Measurements from ENCODE around the gene TBC1D10A.

Gene TBC1D10A

DNA sequence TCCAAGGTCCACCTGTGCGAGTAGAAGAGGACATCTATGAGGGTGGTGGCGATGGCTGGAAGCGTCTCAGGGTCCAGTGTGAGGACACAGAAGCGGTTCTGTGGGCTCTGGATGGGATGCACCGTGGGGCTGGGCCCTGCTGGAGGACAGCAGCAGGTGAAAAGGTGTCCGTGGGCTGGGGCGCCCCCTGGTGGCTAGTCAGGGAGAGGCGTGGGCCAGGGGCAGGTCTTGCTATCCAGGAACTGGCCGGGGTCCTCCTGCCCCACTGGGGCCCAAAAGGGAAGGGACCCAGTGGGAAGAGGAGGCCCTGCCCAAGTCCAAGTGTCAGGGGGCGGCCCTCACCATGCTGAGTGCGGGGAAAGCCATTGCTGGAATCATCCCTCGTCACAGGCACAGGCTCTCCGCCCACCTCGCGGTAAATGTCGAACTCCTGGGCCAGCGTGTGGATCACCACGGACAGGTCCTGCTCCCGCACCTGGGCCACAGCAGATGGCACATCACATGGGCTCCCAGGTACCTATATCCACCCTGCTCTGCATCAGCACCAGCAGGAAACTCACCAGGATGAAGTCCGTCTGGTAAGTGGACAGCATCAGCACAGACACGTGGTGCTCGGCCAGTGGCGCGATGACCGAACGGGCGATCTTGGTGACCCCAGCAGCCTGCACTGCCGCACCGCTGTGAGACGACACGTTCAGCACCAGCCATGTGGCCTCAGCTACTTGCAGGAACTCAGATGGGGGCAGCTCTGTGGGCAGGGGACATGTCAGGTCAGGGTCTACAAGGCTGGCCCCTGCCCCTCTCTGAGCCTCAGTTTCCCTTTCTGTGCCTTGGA is 39.7 kb downstream of the TBC1D10A start:
- FAIRE-seq (peak; percentile 70), DNase-seq (ENCODE audit: insufficient read length) (peak; percentile 78)
- TF ChIP-seq POLR2AphosphoS5 (IDR thresholded peaks at IDR 0.05; ENCODE audit: low read depth, low read length) (no peak), TAF1 (IDR thresholded peaks at IDR 0.05; ENCODE audit: borderline replicate concordance, low read depth, low read length) (no peak), POLR2A (IDR thresholded peaks at IDR 0.05; ENCODE audit: low read depth, low read length) (no peak)

- FAIRE-seq (no peak), DNase-seq (ENCODE audit: insufficient read length) (no peak)
- TF ChIP-seq POLR2A (IDR thresholded peaks at IDR 0.05; ENCODE audit: low read depth, low read length) (no peak), TAF1 (IDR thresholded peaks at IDR 0.05; ENCODE audit: borderline replicate concordance, low read depth, low read length) (no peak), POLR2AphosphoS5 (IDR thresholded peaks at IDR 0.05; ENCODE audit: low read depth, low read length) (no peak)
These were observed 40.4 kb downstream of the TBC1D10A start for GRCh38 chr22:30286331-30286730.

DNA sequence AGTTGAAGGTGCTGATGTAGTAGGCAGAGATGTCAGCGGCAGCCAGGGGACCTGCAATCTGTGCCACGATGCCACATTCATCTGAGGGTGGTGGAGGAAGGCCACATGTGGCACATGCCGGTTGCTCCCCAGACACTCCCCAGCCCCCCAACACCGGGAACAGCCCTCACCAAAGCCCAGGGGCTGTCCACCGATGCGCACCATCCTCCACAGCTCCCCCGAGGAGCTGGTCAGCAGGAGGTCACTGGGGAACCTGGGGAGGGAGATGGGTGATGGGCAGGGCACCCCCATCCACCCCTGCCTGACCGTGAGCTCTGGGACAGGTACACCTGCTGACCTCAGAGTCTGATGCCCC is 40.9 kb downstream of the TBC1D10A start:
- no peak for DNase-seq (ENCODE audit: insufficient read length)
- no peak for FAIRE-seq
- TF ChIP-seq POLR2A (IDR thresholded peaks at IDR 0.05; ENCODE audit: low read depth, low read length) = no peak
- no peak for TF ChIP-seq TAF1 (IDR thresholded peaks at IDR 0.05; ENCODE audit: borderline replicate concordance, low read depth, low read length)

DNA sequence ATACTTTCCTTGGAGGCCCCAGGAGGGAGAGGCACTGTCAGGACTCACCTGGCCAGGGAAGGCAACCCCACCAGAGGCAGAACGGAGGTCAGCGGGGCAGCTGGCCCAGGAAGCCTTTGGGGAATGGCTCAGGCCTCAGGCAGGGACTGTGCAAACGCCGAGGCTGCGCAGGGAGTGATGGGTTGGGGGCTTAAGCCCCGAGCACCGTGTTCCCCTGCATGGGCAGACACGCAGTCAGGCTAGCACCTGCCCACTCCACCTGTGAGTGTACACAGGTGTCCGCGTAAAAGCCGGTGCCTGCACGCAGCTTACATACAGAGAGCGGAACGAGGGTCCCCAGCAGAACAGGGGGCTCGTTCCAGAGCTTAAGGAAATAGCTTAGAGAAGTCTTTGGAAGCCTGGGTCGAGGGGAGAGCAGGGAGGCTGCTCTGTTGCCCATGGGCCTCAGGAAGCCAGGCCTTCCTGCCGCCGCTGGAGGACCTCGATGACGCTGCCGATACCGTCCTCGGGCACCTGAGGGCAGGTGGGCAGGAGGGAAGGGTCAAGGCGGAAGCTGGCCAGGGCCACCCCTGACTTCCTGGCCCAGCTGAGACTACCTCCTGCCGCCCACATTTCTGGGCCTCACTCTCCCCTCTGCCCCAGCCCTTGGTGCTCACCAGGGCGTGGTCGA is 41.4 kb downstream of the TBC1D10A start:
- FAIRE-seq = no peak
- no peak for DNase-seq (ENCODE audit: insufficient read length)
- TF ChIP-seq POLR2A (IDR thresholded peaks at IDR 0.05; ENCODE audit: low read depth, low read length) = no peak
- no peak for TF ChIP-seq POLR2AphosphoS5 (IDR thresholded peaks at IDR 0.05; ENCODE audit: low read depth, low read length)
- TF ChIP-seq TAF1 (IDR thresholded peaks at IDR 0.05; ENCODE audit: borderline replicate concordance, low read depth, low read length) = no peak

- TF ChIP-seq POLR2A (IDR thresholded peaks at IDR 0.05; ENCODE audit: low read depth, low read length) (no peak), POLR2AphosphoS5 (IDR thresholded peaks at IDR 0.05; ENCODE audit: low read depth, low read length) (no peak), TAF1 (IDR thresholded peaks at IDR 0.05; ENCODE audit: borderline replicate concordance, low read depth, low read length) (no peak)
- FAIRE-seq (no peak), DNase-seq (ENCODE audit: insufficient read length) (no peak)
These were observed 42.1 kb downstream of the TBC1D10A start for GRCh38 chr22:30284666-30285065.

GRCh38 chr22:30284172-30284571 is 42.6 kb downstream of the TBC1D10A start:
- no peak for DNase-seq (ENCODE audit: insufficient read length)
- TF ChIP-seq POLR2AphosphoS5 (IDR thresholded peaks at IDR 0.05; ENCODE audit: low read depth, low read length) (no peak), TAF1 (IDR thresholded peaks at IDR 0.05; ENCODE audit: borderline replicate concordance, low read depth, low read length) (no peak), POLR2A (IDR thresholded peaks at IDR 0.05; ENCODE audit: low read depth, low read length) (no peak)
- no peak for FAIRE-seq

GRCh38 chr22:30283342-30283741 is 43.4 kb downstream of the TBC1D10A start:
- DNase-seq (ENCODE audit: insufficient read length) (no peak), FAIRE-seq (no peak)

GRCh38 chr22:30282616-30283046 is 44.1 kb downstream of the TBC1D10A start:
- FAIRE-seq = no peak
- TF ChIP-seq POLR2A (IDR thresholded peaks at IDR 0.05; ENCODE audit: low read depth, low read length) = no peak
- TF ChIP-seq TAF1 (IDR thresholded peaks at IDR 0.05; ENCODE audit: borderline replicate concordance, low read depth, low read length) = no peak
- no peak for TF ChIP-seq POLR2AphosphoS5 (IDR thresholded peaks at IDR 0.05; ENCODE audit: low read depth, low read length)
- no peak for DNase-seq (ENCODE audit: insufficient read length)

More at GRCh38 chr22:30283342-30283741, 43.4 kb downstream of the TBC1D10A start:
- no peak for TF ChIP-seq POLR2AphosphoS5 (IDR thresholded peaks at IDR 0.05; ENCODE audit: low read depth, low read length)
- TF ChIP-seq POLR2A (IDR thresholded peaks at IDR 0.05; ENCODE audit: low read depth, low read length) = no peak
- no peak for TF ChIP-seq TAF1 (IDR thresholded peaks at IDR 0.05; ENCODE audit: borderline replicate concordance, low read depth, low read length)

DNA sequence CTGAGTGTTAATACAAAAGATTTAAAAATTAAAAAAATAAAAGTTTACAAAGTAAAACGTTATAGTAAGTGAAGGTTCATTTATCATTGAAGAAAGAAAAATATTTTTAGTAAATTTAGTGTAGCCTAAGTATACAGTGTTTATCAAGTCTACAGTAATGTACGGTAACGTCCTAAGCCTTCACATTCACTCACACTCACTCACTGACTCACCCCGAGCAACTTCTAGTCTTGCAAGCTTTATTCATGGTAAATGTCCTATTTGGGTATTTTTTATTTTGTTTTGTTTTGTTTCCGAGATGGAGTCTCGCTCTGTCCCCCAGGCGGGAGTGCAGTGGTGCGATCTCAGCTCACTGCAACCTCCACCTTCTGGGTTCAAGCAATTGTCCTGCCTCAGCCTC is 46.2 kb downstream of the TBC1D10A start:
- FAIRE-seq (no peak), DNase-seq (ENCODE audit: insufficient read length) (no peak)
- TF ChIP-seq POLR2AphosphoS5 (IDR thresholded peaks at IDR 0.05; ENCODE audit: low read depth, low read length) = no peak
- TF ChIP-seq TAF1 (IDR thresholded peaks at IDR 0.05; ENCODE audit: borderline replicate concordance, low read depth, low read length) = no peak
- TF ChIP-seq POLR2A (IDR thresholded peaks at IDR 0.05; ENCODE audit: low read depth, low read length) = no peak

- no peak for DNase-seq (ENCODE audit: insufficient read length)
- no peak for TF ChIP-seq TAF1 (IDR thresholded peaks at IDR 0.05; ENCODE audit: borderline replicate concordance, low read depth, low read length)
- TF ChIP-seq POLR2AphosphoS5 (IDR thresholded peaks at IDR 0.05; ENCODE audit: low read depth, low read length) = no peak
- no peak for TF ChIP-seq POLR2A (IDR thresholded peaks at IDR 0.05; ENCODE audit: low read depth, low read length)
- FAIRE-seq = no peak
These were observed 46.8 kb downstream of the TBC1D10A start for GRCh38 chr22:30279932-30280331.

- TF ChIP-seq POLR2AphosphoS5 (IDR thresholded peaks at IDR 0.05; ENCODE audit: low read depth, low read length) (no peak), POLR2A (IDR thresholded peaks at IDR 0.05; ENCODE audit: low read depth, low read length) (no peak), TAF1 (IDR thresholded peaks at IDR 0.05; ENCODE audit: borderline replicate concordance, low read depth, low read length) (no peak)
- FAIRE-seq (no peak), DNase-seq (ENCODE audit: insufficient read length) (no peak)
These were observed 47.5 kb downstream of the TBC1D10A start for GRCh38 chr22:30279046-30279788.

Data from GM12892 (cell line).